Prostate gland (tissue), 1 donor: ENCODE results near the gene MKLN1.

Source experiments
- POLR2A ChIP-seq: fragments of 450-650 bp; IDR thresholded peaks from one replicate; pipeline ENCODE4 v1.6.1; 2016; ENCODE audit warnings: antibody characterized with exemption, mild to moderate bottlenecking
- POLR2AphosphoS5 ChIP-seq: sonication (generic); formaldehyde crosslinking; IDR thresholded peaks from one replicate; pipeline ENCODE4 v1.6.1; 2017; ENCODE audit warnings: antibody characterized with exemption

DNA sequence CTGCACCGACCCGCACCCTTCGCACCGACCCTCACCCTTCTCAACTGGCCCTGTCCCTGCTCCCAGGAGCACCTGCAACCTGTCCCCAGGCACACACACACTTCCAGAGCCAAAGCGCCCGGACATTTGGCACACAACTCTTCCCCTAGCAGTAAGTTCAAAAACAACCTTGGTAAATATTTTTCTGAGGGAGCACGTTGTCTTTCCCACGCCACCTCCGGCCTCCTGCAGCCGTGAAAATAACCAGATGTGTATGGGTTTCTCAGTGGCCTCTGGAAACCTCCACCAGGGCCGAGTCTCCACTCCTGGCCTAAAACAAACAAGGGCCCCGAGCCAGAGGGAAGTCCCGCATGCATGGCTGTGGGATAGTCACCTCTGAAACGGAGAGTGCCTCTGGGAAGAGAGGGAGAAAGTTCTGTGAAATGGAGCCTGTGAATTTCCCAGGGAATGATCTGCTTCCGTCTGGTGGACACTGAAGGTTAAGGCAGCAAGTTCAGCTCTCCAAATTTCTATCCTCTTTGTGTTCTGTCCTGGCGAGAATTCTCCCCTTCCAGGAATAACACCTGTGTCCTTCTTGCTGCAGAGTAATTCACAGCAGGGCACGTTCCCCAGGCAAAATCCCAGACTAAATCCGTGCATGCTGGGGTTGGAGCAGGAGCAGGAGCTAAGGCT lies 213.0 kb downstream of the MKLN1 start:
- TF ChIP-seq POLR2A (no peak), POLR2AphosphoS5 (no peak)
